Measurements from ENCODE around the gene SREBF1. TPM values are rescaled to one million over a fixed set of nuclear protein-coding genes. Genes with fewer than 3 reads are reported as not detected.

Gene SREBF1
- total RNA-seq, 4 donors from 2014 or later = 17.0 to 255 (median 18.9) TPM

DNA sequence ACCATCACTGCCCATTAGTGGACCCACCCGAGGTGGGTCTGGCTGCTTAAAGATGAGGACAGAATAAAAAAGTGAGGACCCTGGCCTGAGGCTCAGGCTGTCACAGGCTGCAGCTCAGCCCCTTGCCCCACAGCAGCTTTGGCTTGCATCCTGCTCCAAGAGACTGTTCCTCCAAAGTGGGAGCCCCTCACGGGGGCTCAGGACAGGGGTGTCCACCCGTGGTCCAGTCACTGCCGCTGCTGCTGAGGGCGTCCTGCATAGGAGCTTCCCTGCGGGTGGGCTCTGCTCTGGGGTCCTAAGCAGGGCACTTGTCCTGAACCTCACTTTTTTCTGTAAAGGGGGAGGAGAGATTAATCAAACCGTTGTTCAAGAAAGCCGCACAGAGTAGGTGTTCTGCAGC is 47.8 kb downstream of the SREBF1 start:
- TF ChIP-seq, protein P1, sequence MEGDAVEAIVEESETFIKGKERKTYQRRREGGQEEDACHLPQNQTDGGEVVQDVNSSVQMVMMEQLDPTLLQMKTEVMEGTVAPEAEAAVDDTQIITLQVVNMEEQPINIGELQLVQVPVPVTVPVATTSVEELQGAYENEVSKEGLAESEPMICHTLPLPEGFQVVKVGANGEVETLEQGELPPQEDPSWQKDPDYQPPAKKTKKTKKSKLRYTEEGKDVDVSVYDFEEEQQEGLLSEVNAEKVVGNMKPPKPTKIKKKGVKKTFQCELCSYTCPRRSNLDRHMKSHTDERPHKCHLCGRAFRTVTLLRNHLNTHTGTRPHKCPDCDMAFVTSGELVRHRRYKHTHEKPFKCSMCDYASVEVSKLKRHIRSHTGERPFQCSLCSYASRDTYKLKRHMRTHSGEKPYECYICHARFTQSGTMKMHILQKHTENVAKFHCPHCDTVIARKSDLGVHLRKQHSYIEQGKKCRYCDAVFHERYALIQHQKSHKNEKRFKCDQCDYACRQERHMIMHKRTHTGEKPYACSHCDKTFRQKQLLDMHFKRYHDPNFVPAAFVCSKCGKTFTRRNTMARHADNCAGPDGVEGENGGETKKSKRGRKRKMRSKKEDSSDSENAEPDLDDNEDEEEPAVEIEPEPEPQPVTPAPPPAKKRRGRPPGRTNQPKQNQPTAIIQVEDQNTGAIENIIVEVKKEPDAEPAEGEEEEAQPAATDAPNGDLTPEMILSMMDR (IDR thresholded peaks at IDR 0.05; ENCODE audit: low read depth) = no peak

DNA sequence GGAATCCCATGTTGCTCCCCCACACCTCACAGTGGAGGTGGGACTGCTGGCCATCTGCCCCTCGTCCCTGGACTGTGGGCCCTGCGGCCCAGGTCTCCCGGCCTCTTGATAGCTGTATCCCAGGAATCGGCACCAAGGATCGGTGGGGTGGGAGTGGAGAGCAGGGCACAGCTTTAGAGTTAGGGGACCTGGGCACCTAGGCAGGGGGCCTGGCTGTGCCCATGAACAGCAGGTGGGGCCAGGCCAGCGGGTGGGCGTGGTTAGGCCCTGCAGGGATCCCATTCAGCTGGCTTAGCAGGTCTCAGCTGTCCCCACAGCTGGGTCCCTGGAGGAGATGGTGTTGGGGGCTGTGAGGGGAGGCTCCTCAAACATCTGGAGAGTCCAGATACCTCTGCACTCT is 49.2 kb downstream of the SREBF1 start:
- TF ChIP-seq, protein P1 (IDR thresholded peaks at IDR 0.05; ENCODE audit: low read depth) = no peak

GRCh38 chr17:17786998-17787397 is 49.8 kb downstream of the SREBF1 start:
- TF ChIP-seq, protein P1 (IDR thresholded peaks at IDR 0.05; ENCODE audit: low read depth) = no peak

GRCh38 chr17:17785407-17785806 is 51.4 kb downstream of the SREBF1 start:
- TF ChIP-seq, protein P1 (IDR thresholded peaks at IDR 0.05; ENCODE audit: low read depth) = no peak

DNA sequence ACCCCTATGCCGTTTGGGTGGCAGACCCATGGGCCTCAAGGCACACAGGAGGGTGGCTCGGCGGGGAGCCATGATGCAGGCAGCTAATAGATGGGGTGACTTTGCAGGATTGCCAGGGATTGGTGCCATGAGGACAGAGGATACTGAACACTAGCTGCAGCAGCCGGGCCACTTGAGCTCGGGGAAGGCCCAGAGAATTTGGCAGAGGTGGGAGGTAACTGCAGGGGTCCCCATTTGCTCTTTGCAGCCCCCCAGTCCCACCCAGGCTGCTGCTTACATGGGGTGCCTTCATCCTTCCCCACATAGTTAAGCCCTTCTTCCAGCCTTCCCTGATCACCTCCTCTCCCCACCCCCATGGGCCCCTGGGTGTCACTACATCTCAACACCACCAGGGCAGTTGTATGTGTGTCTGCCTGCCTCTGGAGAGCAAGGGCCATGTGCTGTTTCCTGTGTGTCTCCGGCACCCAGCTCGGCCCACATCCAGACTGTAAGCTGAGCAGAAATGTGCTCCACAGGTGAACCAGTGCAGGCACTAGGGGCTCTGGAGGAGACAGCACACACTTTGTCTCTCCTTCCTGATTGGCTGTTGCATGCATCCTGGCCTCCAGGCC is 52.0 kb downstream of the SREBF1 start:
- TF ChIP-seq, protein P1 (IDR thresholded peaks at IDR 0.05; ENCODE audit: low read depth) = no peak

GRCh38 chr17:17783825-17784656 is 52.7 kb downstream of the SREBF1 start:
- TF ChIP-seq, protein P1 (IDR thresholded peaks at IDR 0.05; ENCODE audit: low read depth) = no peak

DNA sequence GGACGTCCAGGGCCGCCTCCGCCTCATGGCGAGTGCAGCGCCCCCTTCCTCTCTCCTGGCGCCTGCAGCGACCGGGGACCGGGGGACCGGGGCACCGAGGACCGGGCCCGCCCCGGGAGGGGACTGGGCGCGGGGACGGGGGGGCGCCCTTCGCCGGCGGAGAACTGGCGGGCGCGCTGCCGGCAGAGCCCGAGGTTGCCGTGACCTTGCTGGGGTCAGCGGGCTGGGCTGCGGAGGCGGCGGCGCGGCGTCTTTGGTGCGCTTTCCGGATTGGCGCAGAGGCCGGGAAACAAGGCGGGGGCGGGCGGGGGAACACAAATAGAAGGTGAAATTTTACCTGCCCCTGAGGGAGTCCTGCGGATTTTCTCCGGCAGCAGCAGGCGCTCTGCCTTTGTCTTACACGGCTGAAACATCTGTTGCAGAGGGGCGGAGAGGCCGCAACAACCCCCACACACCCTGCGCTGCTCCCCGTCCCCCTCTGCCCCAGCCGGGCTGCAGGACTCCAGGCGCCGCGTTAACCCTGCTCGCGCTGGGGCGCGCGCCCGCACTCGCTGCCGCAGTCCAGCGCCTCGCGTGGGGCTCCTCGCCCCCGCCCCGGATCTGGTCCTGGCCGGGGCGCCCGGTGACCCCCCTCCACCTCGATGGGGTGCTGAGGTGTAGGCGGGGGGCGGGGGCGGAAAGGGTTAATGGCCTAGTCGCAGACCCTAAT is 53.5 kb downstream of the SREBF1 start:
- TF ChIP-seq, protein P1 (IDR thresholded peaks at IDR 0.05; ENCODE audit: low read depth) = no peak

Data from subcutaneous adipose tissue (tissue), 4 donors.